H1 (cell line): Measurements from ENCODE around the gene INHBA. TPM values are rescaled to one million over a fixed set of nuclear protein-coding genes. Genes with fewer than 3 reads are reported as not detected.

Experiments
- CTCF ChIA-PET: fragments of 300-600 bp; sonication (Branson Sonifier 250); formaldehyde crosslinking; loops from one replicate; lab custom pipeline; 2021; ENCODE audit not compliant: partially characterized antibody; lab: Charles Lee
- POLR2A ChIA-PET: fragments of 300-600 bp; sonication (Branson Sonifier 250); formaldehyde crosslinking; loops from one replicate; lab custom pipeline; 2021; ENCODE audit warnings: inconsistent platforms; ENCODE audit not compliant: partially characterized antibody; lab: Charles Lee
- DNase-seq, 2 experiments: peaks; one replicate each; pipeline versions ENCODE4 v3.0.0 to v3.0.0-alpha.2; 2010 to 2022; ENCODE audit warnings: low spot score in 2 of 2, low read depth in 1 of 2, mixed read lengths in 1 of 2
- FAIRE-seq: peaks from 2 replicates; lab custom pipeline; 2011; peaks lifted over from hg19 to GRCh38; lab: Jason Lieb, UNC
- H2AFZ ChIP-seq: 2 replicates; pipeline ENCODE4 v1.8.1; 2012; ENCODE audit warnings: low read length, inconsistent platforms
- H2AK5ac ChIP-seq: 2 replicates; pipeline ENCODE4 v1.6.1; 2013; ENCODE audit warnings: low read depth, low read length
- H2BK120ac ChIP-seq: replicated peaks from 2 replicates; pipeline ENCODE3; 2013; ENCODE audit warnings: low read depth, low read length, inconsistent platforms
- H2BK12ac ChIP-seq: 2 replicates; pipeline ENCODE4 v1.6.1; 2013; ENCODE audit warnings: low read depth, low read length
- H2BK15ac ChIP-seq: 2 replicates; pipeline ENCODE4 v1.6.1; 2013; ENCODE audit warnings: low read length
- H2BK20ac ChIP-seq: 2 replicates; pipeline ENCODE4 v1.6.1; 2013; ENCODE audit warnings: low read length
- H2BK5ac ChIP-seq: 2 replicates; pipeline ENCODE4 v1.6.1; 2013; ENCODE audit warnings: low read depth, low read length
- H3K14ac ChIP-seq: 2 replicates; pipeline ENCODE4 v1.6.1; 2013; ENCODE audit warnings: inconsistent platforms; ENCODE audit not compliant: insufficient read length
- H3K18ac ChIP-seq: 2 replicates; pipeline ENCODE4 v1.6.1; 2013; ENCODE audit warnings: low read length; ENCODE audit errors: extremely low read depth
- H3K23ac ChIP-seq: 2 replicates; pipeline ENCODE4 v1.6.1; 2013; ENCODE audit warnings: inconsistent platforms; ENCODE audit not compliant: insufficient read length
- H3K23me2 ChIP-seq: 2 replicates; pipeline ENCODE4 v1.6.1; 2013; ENCODE audit warnings: low read depth, low read length
- H3K27ac ChIP-seq: 2 replicates; pipeline ENCODE4 v1.6.1; 2011; ENCODE audit warnings: low read depth, low read length, inconsistent platforms
- H3K27me3 ChIP-seq, 4 experiments: replicated peaks in 1 of 4; 1 replicate in 1 of 4; 2 replicates in 3 of 4; pipeline versions ENCODE4 v1.6.1 to v1.8.1; 2011 to 2013; ENCODE audit warnings: low read length in 3 of 4, mild to moderate bottlenecking in 3 of 4, inconsistent platforms in 2 of 4, mixed read lengths in 2 of 4, moderate library complexity in 1 of 4; ENCODE audit not compliant: control insufficient read depth in 3 of 4, insufficient read depth in 3 of 4; ENCODE audit errors: extremely low read depth in 1 of 4
- H3K36me3 ChIP-seq, 4 experiments: 2 replicates each; pipeline versions ENCODE4 v1.6.1 to v1.8.1; 2011 to 2013; ENCODE audit warnings: mild to moderate bottlenecking in 4 of 4, low read length in 3 of 4, moderate library complexity in 2 of 4, control low read depth in 1 of 4, inconsistent platforms in 1 of 4; ENCODE audit not compliant: insufficient read depth in 4 of 4, control insufficient read depth in 2 of 4
- H3K4ac ChIP-seq: replicated peaks from 2 replicates; pipeline ENCODE3; 2013; ENCODE audit warnings: low read length, low read depth, mixed read lengths, inconsistent platforms; ENCODE audit not compliant: insufficient read length
- H3K4me1 ChIP-seq, 4 experiments: replicated peaks in 1 of 4; 1 replicate in 1 of 4; 2 replicates in 3 of 4; pipeline versions ENCODE4 v1.6.1 to v1.8.1; 2011 to 2013; ENCODE audit warnings: low read length in 3 of 4, inconsistent platforms in 2 of 4, mixed read lengths in 1 of 4; ENCODE audit not compliant: insufficient read depth in 4 of 4, control insufficient read depth in 3 of 4
- H3K4me2 ChIP-seq, 2 experiments: 2 replicates each; pipeline versions ENCODE4 v1.6.1 to v1.8.1; 2011 to 2013; ENCODE audit warnings: low read depth in 2 of 2, low read length in 2 of 2, control low read depth in 1 of 2, inconsistent platforms in 1 of 2, mild to moderate bottlenecking in 1 of 2; ENCODE audit not compliant: insufficient read depth in 1 of 2
- H3K4me3 ChIP-seq, 4 experiments: fragments of 200-600, 300-600 bp in 1 of 4; sonication (generic), shearing (Covaris generic), sonication (Bioruptor Twin) in 1 of 4; 2 replicates each; pipeline versions ENCODE4 v1.5.1 to v1.8.1; 2011 to 2016; ENCODE audit warnings: low read length in 4 of 4, low read depth in 3 of 4, control low read depth in 2 of 4, inconsistent platforms in 2 of 4, mild to moderate bottlenecking in 2 of 4, mixed read lengths in 1 of 4, moderate library complexity in 1 of 4; ENCODE audit not compliant: insufficient read depth in 2 of 4; ENCODE audit errors: extremely low read depth in 1 of 4
- H3K56ac ChIP-seq: replicated peaks from 2 replicates; pipeline ENCODE3; 2013; ENCODE audit warnings: low read depth, mild to moderate bottlenecking, mixed read lengths, low read length, inconsistent platforms; ENCODE audit not compliant: insufficient read length
- H3K79me1 ChIP-seq: 2 replicates; pipeline ENCODE4 v1.6.1; 2013; ENCODE audit warnings: low read depth, low read length, control low read depth
- H3K79me2 ChIP-seq, 2 experiments: 2 replicates each; pipeline versions ENCODE4 v1.6.1 to v1.8.1; 2012 to 2013; ENCODE audit warnings: low read length in 2 of 2, mild to moderate bottlenecking in 2 of 2, inconsistent platforms in 1 of 2; ENCODE audit not compliant: insufficient read depth in 2 of 2, control insufficient read depth in 1 of 2
- H3K9ac ChIP-seq, 4 experiments: replicated peaks in 1 of 4; 1 replicate in 1 of 4; 2 replicates in 3 of 4; pipeline versions ENCODE4 v1.6.1 to v1.8.1; 2011 to 2013; ENCODE audit warnings: low read depth in 3 of 4, low read length in 3 of 4, control low read depth in 2 of 4, mild to moderate bottlenecking in 2 of 4, moderate library complexity in 2 of 4, inconsistent platforms in 1 of 4; ENCODE audit errors: extremely low read depth in 1 of 4
- H3K9me3 ChIP-seq, 2 experiments: 2 replicates each; pipeline versions ENCODE4 v1.6.1 to v1.8.1; 2012 to 2013; ENCODE audit warnings: mild to moderate bottlenecking in 2 of 2, moderate library complexity in 2 of 2, control low read depth in 1 of 2, inconsistent platforms in 1 of 2, low read depth in 1 of 2, low read length in 1 of 2, mixed read lengths in 1 of 2; ENCODE audit not compliant: insufficient read depth in 2 of 2
- H4K20me1 ChIP-seq, 2 experiments: replicated peaks in 1 of 2; 2 replicates each; pipeline versions ENCODE3 to v1.8.1; 2011 to 2013; ENCODE audit warnings: inconsistent platforms in 2 of 2, low read length in 2 of 2, mild to moderate bottlenecking in 1 of 2; ENCODE audit not compliant: insufficient read depth in 2 of 2, control insufficient read depth in 1 of 2
- H4K5ac ChIP-seq: 2 replicates; pipeline ENCODE4 v1.6.1; 2013; ENCODE audit warnings: low read length, low read depth, mixed read lengths, inconsistent platforms; ENCODE audit not compliant: insufficient read length
- H4K8ac ChIP-seq: 2 replicates; pipeline ENCODE4 v1.8.0; 2013; ENCODE audit warnings: mild to moderate bottlenecking, moderate library complexity, low read length, inconsistent platforms; ENCODE audit not compliant: insufficient read depth; ENCODE audit errors: extremely low read depth
- H4K91ac ChIP-seq: replicated peaks from 2 replicates; pipeline ENCODE3; 2013; ENCODE audit warnings: low read length, mixed read lengths, inconsistent platforms; ENCODE audit not compliant: insufficient read length
- BACH1 ChIP-seq: IDR thresholded peaks from 2 replicates; pipeline ENCODE4 v1.6.1; 2012; ENCODE audit warnings: low read length, improper control_type of control experiment
- BCL11A ChIP-seq, 2 experiments: IDR thresholded peaks; one replicate each; pipeline ENCODE4 v1.6.1; 2011; ENCODE audit warnings: low read depth in 2 of 2, low read length in 2 of 2, mild to moderate bottlenecking in 2 of 2
- CBX8 ChIP-seq: fragments of 300-800, 300-1000 bp; sonication (generic); IDR thresholded peaks from 2 replicates; pipeline ENCODE4 v1.7.1; 2016; ENCODE audit warnings: low read depth, low read length, borderline replicate concordance
- EGR1 ChIP-seq: IDR thresholded peaks from 2 replicates; pipeline ENCODE4 v1.6.1; 2011; ENCODE audit warnings: low read depth, low read length, borderline replicate concordance
- JUND ChIP-seq: IDR thresholded peaks from 2 replicates; pipeline ENCODE4 v1.6.1; 2011; ENCODE audit warnings: mild to moderate bottlenecking, improper control_type of control experiment, low read length
- NANOG ChIP-seq: IDR thresholded peaks from 2 replicates; pipeline ENCODE4 v1.6.1; 2011; ENCODE audit warnings: low read length, low read depth, mild to moderate bottlenecking, inconsistent platforms; ENCODE audit not compliant: insufficient read depth, poor library complexity, severe bottlenecking
- PHF8 ChIP-seq: fragments of 200-600 bp; sonication (generic); conservative IDR thresholded peaks from 2 replicates; pipeline ENCODE4 v1.7.1; 2012; ENCODE audit warnings: low read depth, mild to moderate bottlenecking, inconsistent platforms, low read length, moderate library complexity
- RAD21 ChIP-seq, 2 experiments: IDR thresholded peaks in 1 of 2; conservative IDR thresholded peaks in 1 of 2; 2 replicates each; pipeline ENCODE4 v1.6.1; 2011; ENCODE audit warnings: low read depth in 2 of 2, low read length in 2 of 2, improper control_type of control experiment in 1 of 2, inconsistent platforms in 1 of 2, mild to moderate bottlenecking in 1 of 2, moderate library complexity in 1 of 2
- RBBP5 ChIP-seq: IDR thresholded peaks from 2 replicates; pipeline ENCODE4 v1.7.1; 2012; ENCODE audit warnings: low read depth, mild to moderate bottlenecking, inconsistent platforms, low read length, moderate library complexity, borderline replicate concordance
- SIN3A ChIP-seq, 2 experiments: IDR thresholded peaks in 1 of 2; conservative IDR thresholded peaks in 1 of 2; 2 replicates each; pipeline ENCODE4 v1.6.1; 2011 to 2012; ENCODE audit warnings: low read length in 2 of 2, improper control_type of control experiment in 1 of 2, low read depth in 1 of 2, mild to moderate bottlenecking in 1 of 2
- SP2 ChIP-seq: IDR thresholded peaks from 2 replicates; pipeline ENCODE4 v1.6.1; 2012; ENCODE audit warnings: mild to moderate bottlenecking, low read length, inconsistent platforms
- WGBS, 2 experiments: shearing (Covaris generic) in 1 of 2; methylation state at CpG; one replicate each; pipeline versions ENCODE4 v1.1.6 to v1.1.7; 2013 to 2015; ENCODE audit warnings: low lambda C conversion rate in 2 of 2, mixed read lengths in 2 of 2, inconsistent platforms in 1 of 2, low coverage in 1 of 2, missing lambda C conversion rate in 1 of 2; ENCODE audit not compliant: insufficient replicate concordance in 2 of 2, insufficient coverage in 1 of 2, insufficient read length in 1 of 2; ENCODE audit errors: extremely low coverage in 1 of 2, missing lambda C conversion rate in 1 of 2; 5-methylcytosine and 5-hydroxymethylcytosine counted together
- polyA plus RNA-seq, 7 experiments: library from polyadenylated mRNA; depleted of rRNA in 3 of 7; stranded (reverse) in 5 of 7; unstranded in 2 of 7; fragments of >200 nt in 5 of 7; fragments of 200-250 nt in 2 of 7; gene quantifications; 1 replicate in 5 of 7; 2 replicates in 1 of 7; 4 replicates in 1 of 7; pipeline versions ENCODE4 v1.2.1 to v1.2.3, GENCODE V29; 2011 to 2013; ENCODE audit warnings: missing spikeins in 2 of 7, mixed read lengths in 2 of 7
- total RNA-seq: library from RNA; stranded (reverse); fragmentation: NEBNext Ultra II Directional; extraction: Animal tissue kit (Norgen Biotek cat#: 25700); gene quantifications from 2 replicates; pipeline ENCODE4 v1.2.1, GENCODE V29; 2021
- TF ChIP-seq, protein P1 (sequence below): IDR thresholded peaks from 2 replicates; pipeline ENCODE4 v1.6.1; 2012; ENCODE audit warnings: low read length, inconsistent platforms

INHBA gene
- total and polyA plus RNA-seq, 2 of the 8 experiments (the other 6 are each of a cell fraction or from before 2014, with no cell fraction given): 1.1 to 2.7 TPM

GRCh38 chr7:41641665-41642014 is 61.2 kb downstream of the INHBA start:
- POLR2A ChIA-PET: no interaction called here
- Histone ChIP-seq H4K5ac (no peak overlapping the region), H2BK20ac (no peak overlapping the region), H3K27me3 (no peaks in the 10 kb centered on the region), H3K56ac (no peak overlapping the region), H4K8ac (no peak overlapping the region), H3K36me3 (no peaks in the 10 kb centered on the region), H3K4me3 (no peak overlapping the region), H3K23me2 (no peaks in the 10 kb centered on the region), H3K18ac (no peak overlapping the region), H3K27ac (no peak overlapping the region), H3K14ac (no peak overlapping the region), H3K4me1 (no peaks in the 10 kb centered on the region; a peak in 1 of 7 replicates), H2BK12ac (no peak overlapping the region), H2AFZ (no peak overlapping the region), H2BK120ac (no peak overlapping the region), H3K4me2 (no peak overlapping the region), H3K79me2 (no peaks in the 10 kb centered on the region), H2BK5ac (no peak overlapping the region), H4K91ac (no peak overlapping the region), H4K20me1 (no peaks in the 10 kb centered on the region), H3K23ac (no peak overlapping the region), H3K79me1 (no peaks in the 10 kb centered on the region), H3K4ac (no peak overlapping the region), H3K9me3 (no peaks in the 10 kb centered on the region), H2AK5ac (no peak overlapping the region), H3K9ac (no peak overlapping the region), H2BK15ac (no peak overlapping the region)
- WGBS, 2 experiments: 91% methylated on average over 2 of the region's 2 CpGs; no CpG with 5 or more reads in 1 of the 2 experiments
- no peak for FAIRE-seq
- DNase-seq: no peak
- CTCF ChIA-PET: interaction anchor here (0.6 to 1.4 kb wide), 2 partner anchors 35 to 54 kb away, joined by 3 to 4 read pairs; no protein-coding TSS in a partner anchor
- TF ChIP-seq NANOG (no peak), CBX8 (no peak), BACH1 (no peak), SIN3A (conservative IDR thresholded peaks at IDR 0.05 in 1 of 2, IDR thresholded peaks at IDR 0.05 in 1 of 2; ENCODE audit: low read depth in 1 of 2, low read length in 2 of 2) (no peak), RAD21 (IDR thresholded peaks at IDR 0.05 in 1 of 2, conservative IDR thresholded peaks at IDR 0.05 in 1 of 2; ENCODE audit: low read depth in 2 of 2, low read length in 2 of 2) (no peak), RBBP5 (no peak), SP2 (no peak), EGR1 (no peak), BCL11A (IDR thresholded peaks at IDR 0.05; ENCODE audit: low read depth in 2 of 2, low read length in 2 of 2) (no peak), JUND (no peak), PHF8 (no peak)
- TF ChIP-seq, protein P1, sequence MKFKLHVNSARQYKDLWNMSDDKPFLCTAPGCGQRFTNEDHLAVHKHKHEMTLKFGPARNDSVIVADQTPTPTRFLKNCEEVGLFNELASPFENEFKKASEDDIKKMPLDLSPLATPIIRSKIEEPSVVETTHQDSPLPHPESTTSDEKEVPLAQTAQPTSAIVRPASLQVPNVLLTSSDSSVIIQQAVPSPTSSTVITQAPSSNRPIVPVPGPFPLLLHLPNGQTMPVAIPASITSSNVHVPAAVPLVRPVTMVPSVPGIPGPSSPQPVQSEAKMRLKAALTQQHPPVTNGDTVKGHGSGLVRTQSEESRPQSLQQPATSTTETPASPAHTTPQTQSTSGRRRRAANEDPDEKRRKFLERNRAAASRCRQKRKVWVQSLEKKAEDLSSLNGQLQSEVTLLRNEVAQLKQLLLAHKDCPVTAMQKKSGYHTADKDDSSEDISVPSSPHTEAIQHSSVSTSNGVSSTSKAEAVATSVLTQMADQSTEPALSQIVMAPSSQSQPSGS: no peak
